ENCODE measurements around the gene SLC22A23. TPM values are rescaled to one million over a fixed set of nuclear protein-coding genes. Genes with fewer than 3 reads are reported as not detected.

Gene SLC22A23
- total and polyA plus RNA-seq, 2 donors (not counting 1 experiment from before 2014, with no cell fraction given), result 0.18 to 1.4 TPM

- peak overlapping the region; percentile 31 for H3K4me2 ChIP-seq (replicated peaks; ENCODE audit: low read depth, low read length, poor library complexity, severe bottlenecking)
- WGBS (ENCODE audit: insufficient coverage), result 63% methylated on average over 8 of the region's 9 CpGs
- ATAC-seq (ENCODE audit: low read depth) (no peak), DNase-seq (no peak)
- no peak for TF ChIP-seq CTCF (IDR thresholded peaks at IDR 0.05)
- no peak for TF ChIP-seq EZH2 (IDR thresholded peaks at IDR 0.05; ENCODE audit: borderline replicate concordance, insufficient read depth, low read depth, low read length, poor library complexity, severe bottlenecking)
- intact Hi-C loops (cut with micrococcal nuclease), result loop anchor here (10.0 kb wide), 2 partner anchors 1422 to 1652 kb away; partner anchors contain the start of genes CDYL and RPP40
- no peak overlapping the region for H2AFZ ChIP-seq (ENCODE audit: insufficient read depth, low read depth, low read length, poor library complexity, severe bottlenecking)
- H4K20me1 ChIP-seq (ENCODE audit: control insufficient read depth, insufficient read depth, low read length, poor library complexity, severe bottlenecking), result no peaks in the 10 kb centered on the region
- no peaks in the 10 kb centered on the region for H3K9me3 ChIP-seq (ENCODE audit: control extremely low read depth in 1 of 3, control insufficient read depth in 2 of 3, insufficient read depth in 1 of 3, low read length in 2 of 3)
- peaks cover 0 to 7% (median 2%) of the 10 kb centered on the region in 4 experiments for H3K27me3 ChIP-seq (replicated peaks in 1 of 4; ENCODE audit: control extremely low read depth in 1 of 4, control insufficient read depth in 3 of 4, insufficient read depth in 4 of 4, low read length in 3 of 4)
- no peaks in the 10 kb centered on the region for H3K36me3 ChIP-seq (replicated peaks in 1 of 2; ENCODE audit: control extremely low read depth in 1 of 2, control insufficient read depth in 1 of 2, extremely low read depth in 1 of 2, insufficient read depth in 2 of 2, low read length in 1 of 2)
- CTCF ChIA-PET, result interaction anchor here (0.7 kb wide), 1 partner anchor 19 kb away, joined by 3 read pairs; no protein-coding TSS in a partner anchor
- H3K79me2 ChIP-seq (ENCODE audit: control insufficient read depth, insufficient read depth, low read length), result no peaks in the 10 kb centered on the region
- no peaks in the 10 kb centered on the region for H3K9me3 Mint-ChIP-seq (ENCODE audit: insufficient read depth)
- no peak overlapping the region for H3K4me3 ChIP-seq (ENCODE audit: control extremely low read depth in 1 of 5, extremely low read depth in 1 of 5, insufficient read depth in 1 of 5, low read depth in 2 of 5, low read length in 4 of 5)
- H3K4me3 Mint-ChIP-seq, result no peak overlapping the region
- H3K27ac Mint-ChIP-seq, result no peak overlapping the region
- POLR2A ChIA-PET, result no interaction called here
- H3K4me1 ChIP-seq (ENCODE audit: control insufficient read depth in 2 of 2, insufficient read depth in 2 of 2, low read length in 2 of 2), result peaks cover 26 to 37% of the 10 kb centered on the region in 2 donors
- peaks cover 15% of the 10 kb centered on the region for H3K27me3 Mint-ChIP-seq
- H3K27ac ChIP-seq (ENCODE audit: low read length in 2 of 2), result no peak overlapping the region
- no peak overlapping the region for H3K9ac ChIP-seq (ENCODE audit: low read length)
- peaks cover 46% of the 10 kb centered on the region for H3K4me1 Mint-ChIP-seq
Measured at GRCh38 chr6:3352678-3353077, 104.2 kb downstream of the SLC22A23 start.

GRCh38 chr6:3351829-3352524 is 104.9 kb downstream of the SLC22A23 start:
- Histone ChIP-seq H3K36me3 (replicated peaks in 1 of 2; ENCODE audit: control extremely low read depth in 1 of 2, control insufficient read depth in 1 of 2, extremely low read depth in 1 of 2, insufficient read depth in 2 of 2, low read length in 1 of 2) (no peaks in the 10 kb centered on the region), H3K27me3 (replicated peaks in 1 of 4; ENCODE audit: control extremely low read depth in 1 of 4, control insufficient read depth in 3 of 4, insufficient read depth in 4 of 4, low read length in 3 of 4) (peaks cover 0 to 7% (median 2%) of the 10 kb centered on the region in 4 experiments), H3K4me3 (ENCODE audit: control extremely low read depth in 1 of 5, extremely low read depth in 1 of 5, insufficient read depth in 1 of 5, low read depth in 2 of 5, low read length in 4 of 5) (no peak overlapping the region), H3K79me2 (ENCODE audit: control insufficient read depth, insufficient read depth, low read length) (no peaks in the 10 kb centered on the region), H3K4me1 (ENCODE audit: control insufficient read depth in 2 of 2, insufficient read depth in 2 of 2, low read length in 2 of 2) (peaks cover 23 to 34% of the 10 kb centered on the region in 2 donors), H4K20me1 (ENCODE audit: control insufficient read depth, insufficient read depth, low read length, poor library complexity, severe bottlenecking) (no peaks in the 10 kb centered on the region), H3K4me2 (replicated peaks; ENCODE audit: low read depth, low read length, poor library complexity, severe bottlenecking) (no peak overlapping the region), H2AFZ (ENCODE audit: insufficient read depth, low read depth, low read length, poor library complexity, severe bottlenecking) (no peak overlapping the region), H3K27ac (ENCODE audit: low read length in 2 of 2) (no peak overlapping the region), H3K9me3 (ENCODE audit: control extremely low read depth in 1 of 3, control insufficient read depth in 2 of 3, insufficient read depth in 1 of 3, low read length in 2 of 3) (no peaks in the 10 kb centered on the region), H3K9ac (ENCODE audit: low read length) (no peak overlapping the region)
- ChIA-PET POLR2A (no interaction called here), CTCF (no interaction called here)
- ATAC-seq (ENCODE audit: low read depth) (no peak), DNase-seq (no peak)
- TF ChIP-seq EZH2 (IDR thresholded peaks at IDR 0.05; ENCODE audit: borderline replicate concordance, insufficient read depth, low read depth, low read length, poor library complexity, severe bottlenecking) (no peak), CTCF (IDR thresholded peaks at IDR 0.05) (no peak)
- WGBS (ENCODE audit: insufficient coverage), result 100% methylated on average over 5 of the region's 9 CpGs
- H3K4me1 Mint-ChIP-seq, result peaks cover 41% of the 10 kb centered on the region
- no peaks in the 10 kb centered on the region for H3K9me3 Mint-ChIP-seq (ENCODE audit: insufficient read depth)
- intact Hi-C loops (cut with micrococcal nuclease), result loop anchor here (10.0 kb wide), 2 partner anchors 1423 to 1653 kb away; partner anchors contain the start of genes CDYL and RPP40
- no peak overlapping the region for H3K27ac Mint-ChIP-seq
- peaks cover 15% of the 10 kb centered on the region for H3K27me3 Mint-ChIP-seq
- H3K4me3 Mint-ChIP-seq, result no peak overlapping the region
